WTC11 (cell line): ENCODE results near the gene RGS9BP. TPM values are rescaled to one million over a fixed set of nuclear protein-coding genes. Genes with fewer than 3 reads are reported as not detected.

Source experiments
- ATAC-seq: fragments of 200-7000 bp; cut with Tn5 transposase; 2 replicates; pipeline ENCODE4 v1.10.0; 2021; ENCODE audit warnings: mild to moderate bottlenecking, moderate library complexity
- CTCF ChIA-PET: fragments of 300-600 bp; sonication (Branson Sonifier 250); formaldehyde crosslinking; loops from one replicate; lab custom pipeline; 2021; ENCODE audit warnings: antibody characterized with exemption; lab: Charles Lee
- POLR2A ChIA-PET: fragments of 350-600 bp; sonication (Branson Sonifier 250); formaldehyde crosslinking; loops from one replicate; lab custom pipeline; 2021; ENCODE audit warnings: antibody characterized with exemption; lab: Charles Lee
- DNase-seq: peaks from one replicate; pipeline ENCODE4 v3.0.0; 2021; ENCODE audit warnings: low spot score
- H3K27ac Mint-ChIP-seq: 2 replicates; pipeline ENCODE4 v1.8.0; 2021; ENCODE audit warnings: mixed read lengths
- H3K27me3 Mint-ChIP-seq: 2 replicates; pipeline ENCODE4 v1.8.0; 2021; ENCODE audit warnings: low read depth, mild to moderate bottlenecking, moderate library complexity, mixed read lengths
- H3K36me3 Mint-ChIP-seq: 2 replicates; pipeline ENCODE4 v1.8.0; 2021; ENCODE audit warnings: mixed read lengths
- H3K4me1 Mint-ChIP-seq: 2 replicates; pipeline ENCODE4 v1.8.0; 2022; ENCODE audit warnings: mixed read lengths
- H3K4me3 Mint-ChIP-seq: 2 replicates; pipeline ENCODE4 v1.8.0; 2021; ENCODE audit warnings: mild to moderate bottlenecking, moderate library complexity, mixed read lengths
- H3K9me3 Mint-ChIP-seq: 2 replicates; pipeline ENCODE4 v1.8.0; 2021; ENCODE audit warnings: mixed read lengths
- ATF1 ChIP-seq: sonication (generic); formaldehyde crosslinking; IDR thresholded peaks from 2 replicates; pipeline ENCODE4 v1.8.1; 2023; ENCODE audit warnings: mild to moderate bottlenecking, moderate library complexity, missing genetic modification reagents
- ATF2 ChIP-seq: sonication (generic); formaldehyde crosslinking; IDR thresholded peaks from 2 replicates; pipeline ENCODE4 v1.8.1; 2022; ENCODE audit warnings: low read depth, missing genetic modification reagents, borderline replicate concordance
- ATF6 ChIP-seq: sonication (generic); formaldehyde crosslinking; IDR thresholded peaks from 2 replicates; pipeline ENCODE4 v1.8.1; 2023; ENCODE audit warnings: mild to moderate bottlenecking, missing genetic modification reagents
- CREB1 ChIP-seq: sonication (generic); formaldehyde crosslinking; IDR thresholded peaks from 2 replicates; pipeline ENCODE4 v1.8.0; 2023; ENCODE audit warnings: mild to moderate bottlenecking, missing genetic modification reagents
- E2F5 ChIP-seq: sonication (generic); formaldehyde crosslinking; IDR thresholded peaks from 2 replicates; pipeline ENCODE4 v1.8.1; 2022; ENCODE audit warnings: mild to moderate bottlenecking, moderate library complexity, missing genetic modification reagents
- ELF4 ChIP-seq: sonication (generic); formaldehyde crosslinking; IDR thresholded peaks from 2 replicates; pipeline ENCODE4 v1.8.1; 2022; ENCODE audit warnings: low read depth, mild to moderate bottlenecking, moderate library complexity, missing genetic modification reagents
- ETV6 ChIP-seq: sonication (generic); formaldehyde crosslinking; IDR thresholded peaks from 2 replicates; pipeline ENCODE4 v1.8.1; 2022; ENCODE audit warnings: mild to moderate bottlenecking, missing genetic modification reagents
- HMGXB4 ChIP-seq: sonication (generic); formaldehyde crosslinking; IDR thresholded peaks from 2 replicates; pipeline ENCODE4 v1.8.1; 2023; ENCODE audit warnings: mild to moderate bottlenecking, moderate library complexity, missing genetic modification reagents
- IRF2 ChIP-seq: sonication (generic); formaldehyde crosslinking; IDR thresholded peaks from 2 replicates; pipeline ENCODE4 v1.8.0; 2022; ENCODE audit warnings: low read depth, missing genetic modification reagents, borderline replicate concordance
- JAZF1 ChIP-seq: fragments of 250-450 bp; sonication (Bioruptor Pico); IDR thresholded peaks from 2 replicates; pipeline ENCODE4 v1.9.0; 2021; ENCODE audit warnings: moderate library complexity, mild to moderate bottlenecking, inconsistent platforms
- KAT7 ChIP-seq: sonication (generic); formaldehyde crosslinking; IDR thresholded peaks from 2 replicates; pipeline ENCODE4 v1.8.1; 2023; ENCODE audit warnings: missing genetic modification reagents, mild to moderate bottlenecking, borderline replicate concordance
- MXD4 ChIP-seq: fragments of 250-450 bp; sonication (Bioruptor Pico); IDR thresholded peaks from 2 replicates; pipeline ENCODE4 v1.8.0; 2021; ENCODE audit warnings: mild to moderate bottlenecking, moderate library complexity, borderline replicate concordance
- OVOL2 ChIP-seq: fragments of 250-450 bp; sonication (Bioruptor Pico); IDR thresholded peaks from 2 replicates; pipeline ENCODE4 v1.9.0; 2021; ENCODE audit warnings: mild to moderate bottlenecking, borderline replicate concordance
- SP1 ChIP-seq: sonication (generic); formaldehyde crosslinking; conservative IDR thresholded peaks from 2 replicates; pipeline ENCODE4 v1.8.1; 2022; ENCODE audit warnings: missing genetic modification reagents
- STAT6 ChIP-seq: sonication (generic); formaldehyde crosslinking; conservative IDR thresholded peaks from 2 replicates; pipeline ENCODE4 v1.8.1; 2023; ENCODE audit warnings: mild to moderate bottlenecking, low read depth, missing genetic modification reagents, moderate library complexity
- TCF7 ChIP-seq: sonication (generic); formaldehyde crosslinking; IDR thresholded peaks from 2 replicates; pipeline ENCODE4 v1.8.0; 2022; ENCODE audit warnings: mild to moderate bottlenecking, low read depth, missing genetic modification reagents, moderate library complexity
- ZNF219 ChIP-seq: sonication (generic); formaldehyde crosslinking; IDR thresholded peaks from 2 replicates; pipeline ENCODE4 v1.8.0; 2023; ENCODE audit warnings: missing genetic modification reagents, mild to moderate bottlenecking, borderline replicate concordance
- ZNF281 ChIP-seq: sonication (generic); formaldehyde crosslinking; IDR thresholded peaks from 2 replicates; pipeline ENCODE4 v1.8.0; 2023; ENCODE audit warnings: mild to moderate bottlenecking, missing genetic modification reagents
- total RNA-seq: library from RNA; stranded (reverse); gene quantifications from 3 replicates; pipeline ENCODE4 v1.2.3, GENCODE V29; 2021
- TF ChIP-seq, protein P1 (sequence below): sonication (generic); formaldehyde crosslinking; IDR thresholded peaks from 2 replicates; pipeline ENCODE4 v1.8.0; 2023; ENCODE audit warnings: missing genetic modification reagents
- TF ChIP-seq, protein P2 (sequence below): sonication (generic); formaldehyde crosslinking; IDR thresholded peaks from 2 replicates; pipeline ENCODE4 v1.8.1; 2022; ENCODE audit warnings: missing genetic modification reagents, borderline replicate concordance

The RGS9BP gene
- total RNA-seq, 1 experiment from 2014 or later = 0.24 TPM

GRCh38 chr19:32642771-32643170 is 32.9 kb upstream of the RGS9BP start (continued):
- TF ChIP-seq KAT7 (no peak), MXD4 (CRISPR knock-in tag) (no peak)

DNA sequence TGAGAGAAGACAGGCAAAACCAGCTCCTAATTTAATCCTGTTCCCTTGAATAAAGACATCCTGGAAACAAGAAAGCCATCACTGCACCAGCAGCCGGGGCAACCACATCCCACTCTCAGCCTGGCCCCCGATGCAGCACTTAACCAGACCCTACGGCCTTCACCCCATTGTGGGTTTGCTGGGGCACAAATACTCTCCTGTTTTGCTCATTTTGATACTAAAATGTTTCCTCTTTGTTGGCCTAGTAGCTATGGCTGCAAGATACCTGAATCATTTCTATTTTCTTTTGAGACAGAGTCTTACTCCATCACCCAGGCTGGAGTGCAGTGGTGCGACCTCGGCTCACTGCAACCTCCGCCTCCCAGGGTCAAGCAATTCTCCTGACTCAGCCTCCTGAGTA is 29.1 kb upstream of the RGS9BP start:
- Mint-ChIP-seq H3K36me3 (peaks cover 60% of the 10 kb centered on the region), H3K4me3 (no peak overlapping the region)
- no peak for ATAC-seq
- CTCF ChIA-PET = no interaction called here
- TF ChIP-seq ETV6 (no peak), SP1 (CRISPR knock-in tag) (no peak), JAZF1 (CRISPR knock-in tag) (no peak), OVOL2 (CRISPR knock-in tag) (no peak), ZNF219 (no peak), ELF4 (no peak), ATF2 (CRISPR knock-in tag) (no peak), ATF6 (CRISPR knock-in tag) (no peak), ZNF281 (CRISPR knock-in tag) (no peak), IRF2 (CRISPR knock-in tag) (no peak)
- TF ChIP-seq, all 79 proteins: peak for 0
- POLR2A ChIA-PET = no interaction called here
- peaks cover 1% of the 10 kb centered on the region for H3K4me1 Mint-ChIP-seq
- no peak for DNase-seq
- H3K9me3 Mint-ChIP-seq = no peaks in the 10 kb centered on the region
- H3K27ac Mint-ChIP-seq = no peak overlapping the region
- H3K27me3 Mint-ChIP-seq = no peaks in the 10 kb centered on the region

GRCh38 chr19:32647361-32647760 is 28.3 kb upstream of the RGS9BP start:
- ChIA-PET CTCF (no interaction called here), POLR2A (interaction anchor here (0.6 kb wide), 1 partner anchor 40 kb away, joined by 4 read pairs; no protein-coding TSS in a partner anchor)
- ATAC-seq (no peak), DNase-seq (no peak)
- Mint-ChIP-seq H3K9me3 (no peaks in the 10 kb centered on the region), H3K4me3 (no peak overlapping the region), H3K4me1 (peaks cover 9% of the 10 kb centered on the region), H3K36me3 (peaks cover 53% of the 10 kb centered on the region), H3K27ac (no peak overlapping the region), H3K27me3 (no peaks in the 10 kb centered on the region)
- TF ChIP-seq ETV6 (no peak), HMGXB4 (no peak), TCF7 (no peak), E2F5 (CRISPR knock-in tag) (no peak), ATF1 (CRISPR knock-in tag) (no peak), STAT6 (no peak), CREB1 (no peak)
- TF ChIP-seq, protein P1, sequence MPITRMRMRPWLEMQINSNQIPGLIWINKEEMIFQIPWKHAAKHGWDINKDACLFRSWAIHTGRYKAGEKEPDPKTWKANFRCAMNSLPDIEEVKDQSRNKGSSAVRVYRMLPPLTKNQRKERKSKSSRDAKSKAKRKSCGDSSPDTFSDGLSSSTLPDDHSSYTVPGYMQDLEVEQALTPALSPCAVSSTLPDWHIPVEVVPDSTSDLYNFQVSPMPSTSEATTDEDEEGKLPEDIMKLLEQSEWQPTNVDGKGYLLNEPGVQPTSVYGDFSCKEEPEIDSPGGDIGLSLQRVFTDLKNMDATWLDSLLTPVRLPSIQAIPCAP = no peak
- TF ChIP-seq, protein P2, sequence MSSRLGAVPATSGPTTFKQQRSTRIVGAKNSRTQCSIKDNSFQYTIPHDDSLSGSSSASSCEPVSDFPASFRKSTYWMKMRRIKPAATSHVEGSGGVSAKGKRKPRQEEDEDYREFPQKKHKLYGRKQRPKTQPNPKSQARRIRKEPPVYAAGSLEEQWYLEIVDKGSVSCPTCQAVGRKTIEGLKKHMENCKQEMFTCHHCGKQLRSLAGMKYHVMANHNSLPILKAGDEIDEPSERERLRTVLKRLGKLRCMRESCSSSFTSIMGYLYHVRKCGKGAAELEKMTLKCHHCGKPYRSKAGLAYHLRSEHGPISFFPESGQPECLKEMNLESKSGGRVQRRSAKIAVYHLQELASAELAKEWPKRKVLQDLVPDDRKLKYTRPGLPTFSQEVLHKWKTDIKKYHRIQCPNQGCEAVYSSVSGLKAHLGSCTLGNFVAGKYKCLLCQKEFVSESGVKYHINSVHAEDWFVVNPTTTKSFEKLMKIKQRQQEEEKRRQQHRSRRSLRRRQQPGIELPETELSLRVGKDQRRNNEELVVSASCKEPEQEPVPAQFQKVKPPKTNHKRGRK = no peak
